Mucosa of descending colon (tissue), 3 donors: Measurements from ENCODE around the gene TMCO4. TPM values are rescaled to one million over a fixed set of nuclear protein-coding genes. Genes with fewer than 3 reads are reported as not detected.
A peak's percentile ranks its signal among the peaks of the same experiment; 100 is the strongest.

ENCODE experiments used
- ATAC-seq: fragments of 200-7000 bp; cut with Tn5 transposase; one replicate; pipeline ENCODE4 v1.9.1; 2020; ENCODE audit warnings: mild to moderate bottlenecking, moderate library complexity
- DNase-seq, 3 donors: peaks; one replicate each; pipeline ENCODE4 v3.0.0-alpha.2; 2020
- H3K36me3 ChIP-seq: fragments of 200-600 bp; one replicate; pipeline ENCODE4 v1.8.0; 2021; ENCODE audit warnings: low read depth, mild to moderate bottlenecking
- H3K4me1 ChIP-seq: fragments of 200-600 bp; one replicate; pipeline ENCODE4 v1.8.0; 2021; ENCODE audit warnings: low read depth, mild to moderate bottlenecking
- H3K4me3 ChIP-seq: fragments of 200-600 bp; one replicate; pipeline ENCODE4 v1.8.0; 2021; ENCODE audit warnings: mild to moderate bottlenecking
- H3K9me3 ChIP-seq: fragments of 200-600 bp; one replicate; pipeline ENCODE4 v1.8.0; 2021; ENCODE audit warnings: mild to moderate bottlenecking
- CTCF ChIP-seq: fragments of 200-600 bp; IDR thresholded peaks from one replicate; pipeline ENCODE4 v1.8.0; 2022; ENCODE audit warnings: antibody characterized with exemption, mild to moderate bottlenecking
- intact Hi-C, 2 donors: fragments of 100-400 bp; cut with DNase I in 1 of 2; cut with micrococcal nuclease in 1 of 2; formaldehyde crosslinking; loops; one replicate each; pipeline versions ENCODE4 v1.11.0 to v1.11.1; 2022; cut with DNase I, micrococcal nuclease
- total RNA-seq, 3 donors: library from RNA; stranded (reverse); fragmentation: NEBNext Ultra II Directional in 2 of 3; extraction: Animal tissue kit (Norgen Biotek cat#: 25700) in 2 of 3; gene quantifications; one replicate each; pipeline versions ENCODE4 v1.2.1 to v1.2.4, GENCODE V29; 2021 to 2023
- donor health status: DM: no; HTN: no; CAD: no; lungs with moderate emphysema.
- donor health status: DM: no; HTN: no; CAD: no.
- donor health status: DM: no; HTN: yes; CAD: no.

Gene TMCO4
- total RNA-seq, 3 donors from 2014 or later: 27.9 to 42.8 (median 31.9) TPM

- peaks cover 7% of the 10 kb centered on the region for H3K4me1 ChIP-seq
- no peaks in the 10 kb centered on the region for H3K9me3 ChIP-seq
- intact Hi-C loops: no loop called here
- TF ChIP-seq CTCF: peak; percentile 52
- no peak overlapping the region for H3K4me3 ChIP-seq
- DNase-seq (peak in 1 of 3 donors; percentile 76), ATAC-seq (peak; percentile 14)
- H3K36me3 ChIP-seq: no peaks in the 10 kb centered on the region
These were observed 137.9 kb downstream of the TMCO4 start for GRCh38 chr1:19661721-19662228.

- no peaks in the 10 kb centered on the region for H3K9me3 ChIP-seq
- no peak overlapping the region for H3K4me3 ChIP-seq
- H3K36me3 ChIP-seq: no peaks in the 10 kb centered on the region
- no peak for TF ChIP-seq CTCF
- DNase-seq (no peak), ATAC-seq (no peak)
- peaks cover 5% of the 10 kb centered on the region for H3K4me1 ChIP-seq
- intact Hi-C loops: loop anchor here in 1 of 2 donors (10.0 kb wide), 1 partner anchor 313 kb away; no protein-coding TSS in a partner anchor
These were observed 141.5 kb downstream of the TMCO4 start for GRCh38 chr1:19658186-19658585.

GRCh38 chr1:19657511-19657910 is 142.2 kb downstream of the TMCO4 start:
- DNase-seq: no peak
- TF ChIP-seq CTCF: no peak
- H3K4me1 ChIP-seq: peaks cover 5% of the 10 kb centered on the region
- intact Hi-C loops: loop anchor here in 1 of 2 donors (10.0 kb wide), 1 partner anchor 313 kb away; no protein-coding TSS in a partner anchor
- no peak overlapping the region for H3K4me3 ChIP-seq
- H3K9me3 ChIP-seq: no peaks in the 10 kb centered on the region
- ATAC-seq: no peak
- no peaks in the 10 kb centered on the region for H3K36me3 ChIP-seq

GRCh38 chr1:19656780-19657466 is 142.8 kb downstream of the TMCO4 start:
- no peak for ATAC-seq
- no peak overlapping the region for H3K4me3 ChIP-seq
- intact Hi-C loops: loop anchor here in 1 of 2 donors (10.0 kb wide), 1 partner anchor 312 kb away; no protein-coding TSS in a partner anchor
- H3K36me3 ChIP-seq: no peaks in the 10 kb centered on the region
- no peaks in the 10 kb centered on the region for H3K9me3 ChIP-seq
- no peak for TF ChIP-seq CTCF
- DNase-seq: no peak
- H3K4me1 ChIP-seq: peaks cover 5% of the 10 kb centered on the region

GRCh38 chr1:19656134-19656779 is 143.5 kb downstream of the TMCO4 start:
- no peaks in the 10 kb centered on the region for H3K9me3 ChIP-seq
- H3K4me1 ChIP-seq: peaks cover 6% of the 10 kb centered on the region
- H3K36me3 ChIP-seq: no peaks in the 10 kb centered on the region
- no peak for TF ChIP-seq CTCF
- ATAC-seq: no peak
- intact Hi-C loops: loop anchor here in 1 of 2 donors (10.0 kb wide), 1 partner anchor 311 kb away; no protein-coding TSS in a partner anchor
- DNase-seq: no peak
- no peak overlapping the region for H3K4me3 ChIP-seq
